Amygdala (tissue), 56 donors: ENCODE results near the gene UNC5C.
"Not testable (repeated sequence)": the region's sequence is repeated elsewhere in the genome, so short reads cannot be mapped to it uniquely, and the experiment has no call there.

Source experiments
- DNase-seq, 56 donors: peaks; one replicate each; lab custom pipeline; 2025; lab: John Stamatoyannopoulos, UW

The UNC5C gene

GRCh38 chr4:95191537-95191936 is 357.2 kb downstream of the UNC5C start:
- DNase-seq: no peak

GRCh38 chr4:95190751-95191436 is 357.9 kb downstream of the UNC5C start:
- DNase-seq: peak in 41 of 56 donors; percentile 8 to 86 (median 49)

GRCh38 chr4:95188701-95189370 is 359.9 kb downstream of the UNC5C start:
- DNase-seq: no peak

- no peak for DNase-seq
Measured at GRCh38 chr4:95186666-95187065, 362.1 kb downstream of the UNC5C start.

- no peak for DNase-seq
Measured at GRCh38 chr4:95183656-95184408, 364.9 kb downstream of the UNC5C start.

GRCh38 chr4:95181996-95182306 is 366.8 kb downstream of the UNC5C start:
- DNase-seq: no peak

- DNase-seq: peak in 7 of 56 donors; percentile 2 to 34 (median 13)
Measured at GRCh38 chr4:95181243-95181995, 367.4 kb downstream of the UNC5C start.

GRCh38 chr4:95180531-95181242 is 368.1 kb downstream of the UNC5C start:
- DNase-seq: no peak

GRCh38 chr4:95178938-95179337 is 369.8 kb downstream of the UNC5C start:
- no peak for DNase-seq

GRCh38 chr4:95171377-95171776 is 377.4 kb downstream of the UNC5C start:
- not testable (repeated sequence) for DNase-seq

GRCh38 chr4:95170176-95170575 is 378.6 kb downstream of the UNC5C start:
- peak in 39 of 56 donors; percentile 7 to 73 (median 35) for DNase-seq

GRCh38 chr4:95167805-95168204 is 381.0 kb downstream of the UNC5C start:
- DNase-seq: no peak

- DNase-seq: peak in 17 of 56 donors; percentile 4 to 90 (median 14)
Measured at GRCh38 chr4:95165926-95166524, 382.7 kb downstream of the UNC5C start.

GRCh38 chr4:95162867-95163266 is 385.9 kb downstream of the UNC5C start:
- DNase-seq: no peak

GRCh38 chr4:95161781-95162469 is 386.8 kb downstream of the UNC5C start:
- DNase-seq: no peak

- no peak for DNase-seq
Measured at GRCh38 chr4:95159384-95159783, 389.4 kb downstream of the UNC5C start.

- no peak for DNase-seq
Measured at GRCh38 chr4:95158626-95159025, 390.1 kb downstream of the UNC5C start.

- DNase-seq: no peak
Measured at GRCh38 chr4:95158045-95158444, 390.7 kb downstream of the UNC5C start.

GRCh38 chr4:95157596-95157995 is 391.2 kb downstream of the UNC5C start:
- DNase-seq: no peak
